Kidney (tissue), 14 donors: ENCODE data around the gene NYAP2. TPM values are rescaled to one million over a fixed set of nuclear protein-coding genes. Genes with fewer than 3 reads are reported as not detected.

Source experiments
- DNase-seq, 5 donors: peaks; one replicate each; pipeline ENCODE4 v3.0.0-alpha.2; 2013 to 2020
- FAIRE-seq: peaks from 2 replicates; lab custom pipeline; 2012; peaks lifted over from hg19 to GRCh38; lab: Jason Lieb, UNC
- H3K27ac ChIP-seq, 2 donors: one replicate each; pipeline ENCODE4 v1.7.0; 2013; ENCODE audit warnings: low read depth in 2 of 2, low read length in 2 of 2, inconsistent platforms in 1 of 2
- H3K27me3 ChIP-seq: one replicate; pipeline ENCODE4 v1.7.1; 2013; ENCODE audit warnings: low read length, inconsistent platforms; ENCODE audit not compliant: control insufficient read depth, insufficient read depth
- H3K36me3 ChIP-seq, 3 donors: one replicate each; pipeline versions ENCODE4 v1.7.0 to v1.7.1; 2013; ENCODE audit warnings: low read length in 3 of 3, control low read depth in 1 of 3, inconsistent platforms in 1 of 3; ENCODE audit not compliant: insufficient read depth in 3 of 3, control insufficient read depth in 2 of 3
- H3K4me1 ChIP-seq, 3 donors: one replicate each; pipeline versions ENCODE4 v1.7.0 to v1.7.1; 2013; ENCODE audit warnings: low read length in 3 of 3, inconsistent platforms in 1 of 3, low read depth in 1 of 3; ENCODE audit not compliant: control insufficient read depth in 2 of 3, insufficient read depth in 2 of 3
- H3K4me3 ChIP-seq, 3 donors: one replicate each; pipeline versions ENCODE4 v1.7.0 to v1.8.1; 2013; ENCODE audit warnings: low read length in 3 of 3, control low read depth in 1 of 3, inconsistent platforms in 1 of 3
- H3K9ac ChIP-seq, 3 donors: one replicate each; pipeline versions ENCODE4 v1.7.0 to v1.7.1; 2013; ENCODE audit warnings: low read length in 3 of 3, control low read depth in 1 of 3, inconsistent platforms in 1 of 3
- H3K9me3 ChIP-seq, 3 donors: one replicate each; pipeline versions ENCODE4 v1.7.0 to v1.7.1; 2013; ENCODE audit warnings: low read length in 3 of 3, control low read depth in 1 of 3, inconsistent platforms in 1 of 3; ENCODE audit not compliant: control insufficient read depth in 2 of 3, insufficient read depth in 1 of 3
- CTCF ChIP-seq: IDR thresholded peaks from 3 replicates; pipeline ENCODE4 v1.5.1; 2012; ENCODE audit warnings: mild to moderate bottlenecking, moderate library complexity, borderline replicate concordance; ENCODE audit not compliant: insufficient read depth; ENCODE audit errors: extremely low read depth
- intact Hi-C: fragments of 100-400 bp; cut with DNase I; formaldehyde crosslinking; loops from one replicate; pipeline ENCODE4 v1.11.1; 2022
- polyA plus RNA-seq: library from polyadenylated mRNA; stranded (reverse); fragments of 350-450 nt; fragmentation: Illumina TruSeq; extraction: RNeasy Lipid Tissue Mini Kit (QIAGEN cat#74804); gene quantifications from one replicate; pipeline ENCODE4 v1.2.3, GENCODE V29; 2014; ENCODE audit warnings: low read depth, low replicate concordance; ENCODE audit not compliant: insufficient read depth
- total RNA-seq: library from RNA; stranded (reverse); fragmentation: NEBNext Ultra II Directional; extraction: Animal tissue kit (Norgen Biotek cat#: 25700); gene quantifications from one replicate; pipeline ENCODE4 v1.2.1, GENCODE V29; 2021
- donor health status: control.
- donor health status: control.
- donor health status: control.
- donor health status: control.
- donor health status: control.
- donor health status: DM: yes; HTN: yes; CAD: no.
- donor health status: Normal renal cell carcinoma (clear cell type).

The NYAP2 gene
- total and polyA plus RNA-seq, 2 donors from 2014 or later: 0.66 TPM; not detected in 1

- no peaks in the 10 kb centered on the region for H3K27me3 ChIP-seq
- H3K4me1 ChIP-seq: no peaks in the 10 kb centered on the region
- H3K36me3 ChIP-seq: no peaks in the 10 kb centered on the region
- no peak overlapping the region for H3K9ac ChIP-seq
- intact Hi-C loops: no loop called here
- H3K9me3 ChIP-seq: no peaks in the 10 kb centered on the region
- FAIRE-seq: no peak
- no peak for DNase-seq
- no peak for TF ChIP-seq CTCF
- no peak overlapping the region for H3K4me3 ChIP-seq
- no peak overlapping the region for H3K27ac ChIP-seq
Observed at GRCh38 chr2:225400546-225401400, 1.3 kb downstream of the NYAP2 start.

DNA sequence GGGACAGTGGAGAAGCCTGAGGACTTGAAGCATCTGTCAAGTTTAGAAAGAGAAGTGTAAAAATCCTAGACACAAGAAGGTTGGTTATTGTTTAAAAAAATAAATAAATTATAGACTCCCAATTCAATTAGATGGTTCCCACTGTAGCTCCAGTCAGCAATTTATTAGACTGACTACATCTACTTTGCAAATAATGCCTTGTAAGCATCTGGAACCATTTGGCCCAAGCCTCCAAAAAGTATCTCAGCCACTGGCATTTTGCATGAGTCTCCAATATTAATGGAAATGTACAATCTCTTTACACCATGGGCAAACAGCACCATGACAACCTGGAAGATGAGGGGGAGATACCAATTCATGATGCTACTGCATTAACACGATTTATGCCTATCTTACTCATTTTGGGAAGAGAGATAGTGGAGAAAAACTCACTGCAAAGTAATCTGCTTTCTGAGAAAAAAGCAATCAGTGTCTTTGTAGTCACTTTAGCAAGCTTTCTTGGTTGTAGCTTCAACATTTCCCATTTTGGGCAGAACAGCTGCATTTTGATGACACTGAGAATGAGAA, 2.8 kb downstream of the NYAP2 start:
- FAIRE-seq: no peak
- Histone ChIP-seq H3K4me1 (no peaks in the 10 kb centered on the region), H3K27ac (no peak overlapping the region), H3K9me3 (no peaks in the 10 kb centered on the region), H3K4me3 (no peak overlapping the region), H3K27me3 (no peaks in the 10 kb centered on the region), H3K36me3 (no peaks in the 10 kb centered on the region), H3K9ac (no peak overlapping the region)
- DNase-seq: no peak
- no peak for TF ChIP-seq CTCF
- intact Hi-C loops: no loop called here

GRCh38 chr2:225411452-225411851, 11.9 kb downstream of the NYAP2 start:
- TF ChIP-seq CTCF: no peak
- H3K27me3 ChIP-seq: no peaks in the 10 kb centered on the region
- no peaks in the 10 kb centered on the region for H3K36me3 ChIP-seq
- no peaks in the 10 kb centered on the region for H3K4me1 ChIP-seq
- DNase-seq (no peak), FAIRE-seq (no peak)
- H3K4me3 ChIP-seq: no peak overlapping the region
- intact Hi-C loops: no loop called here
- no peak overlapping the region for H3K27ac ChIP-seq
- no peaks in the 10 kb centered on the region for H3K9me3 ChIP-seq
- no peak overlapping the region for H3K9ac ChIP-seq
